NCI-H2227 treated with DMSO at 0.1 percent for 48 hours (cell line): ENCODE results near the gene UTY.

Source experiments
- DNase-seq: peaks from one replicate; lab custom pipeline; 2025; lab: John Stamatoyannopoulos, UW

The UTY gene

GRCh38 chrY:13415556-13415955 lies 64.3 kb downstream of the UTY start:
- DNase-seq, result no peak

DNA sequence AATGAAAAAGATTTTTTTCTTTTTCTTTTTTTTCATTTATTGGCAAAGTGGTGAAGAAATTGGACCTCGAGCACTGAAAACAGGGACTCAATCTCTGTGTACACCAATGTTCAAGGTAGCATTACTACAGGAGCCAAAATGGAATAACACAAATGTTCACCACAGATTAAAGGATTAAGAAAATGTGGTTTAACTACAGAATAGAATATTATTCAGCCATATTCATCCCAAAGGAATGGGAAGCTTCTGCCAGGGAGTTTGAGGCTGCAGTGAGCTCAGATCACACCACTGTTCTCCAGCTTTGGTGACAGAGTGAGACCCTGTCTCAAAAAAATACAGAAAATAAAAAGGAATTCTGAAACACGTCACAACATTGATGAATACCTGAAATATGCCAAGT lies 81.0 kb downstream of the UTY start:
- no peak for DNase-seq

- DNase-seq, result no peak
These were observed 98.6 kb downstream of the UTY start for GRCh38 chrY:13381110-13381683.

- DNase-seq, result no peak
These were observed 108.7 kb downstream of the UTY start for GRCh38 chrY:13370868-13371800.

- no peak for DNase-seq
These were observed 109.6 kb downstream of the UTY start for GRCh38 chrY:13370245-13370644.

GRCh38 chrY:13368513-13368845 lies 111.4 kb downstream of the UTY start:
- DNase-seq, result no peak

DNA sequence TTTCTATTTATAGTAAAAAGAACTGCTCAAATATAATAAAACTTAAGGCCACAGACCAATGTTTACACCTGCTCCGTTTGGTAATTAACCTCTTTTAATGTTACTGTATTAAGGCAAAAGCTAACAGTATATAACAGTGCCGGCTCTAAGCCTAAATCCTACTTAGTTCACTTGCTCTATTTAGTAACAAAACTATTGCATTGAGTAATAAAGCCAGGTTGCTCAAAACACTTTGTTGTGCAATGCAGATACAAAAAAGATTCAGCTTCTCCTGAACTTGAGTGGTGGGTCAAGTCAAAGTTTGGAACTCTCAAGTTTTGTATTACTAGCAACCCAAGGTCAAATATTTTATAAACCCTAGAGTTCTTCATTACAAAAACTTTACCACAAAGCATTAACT lies 116.2 kb downstream of the UTY start:
- no peak for DNase-seq

DNA sequence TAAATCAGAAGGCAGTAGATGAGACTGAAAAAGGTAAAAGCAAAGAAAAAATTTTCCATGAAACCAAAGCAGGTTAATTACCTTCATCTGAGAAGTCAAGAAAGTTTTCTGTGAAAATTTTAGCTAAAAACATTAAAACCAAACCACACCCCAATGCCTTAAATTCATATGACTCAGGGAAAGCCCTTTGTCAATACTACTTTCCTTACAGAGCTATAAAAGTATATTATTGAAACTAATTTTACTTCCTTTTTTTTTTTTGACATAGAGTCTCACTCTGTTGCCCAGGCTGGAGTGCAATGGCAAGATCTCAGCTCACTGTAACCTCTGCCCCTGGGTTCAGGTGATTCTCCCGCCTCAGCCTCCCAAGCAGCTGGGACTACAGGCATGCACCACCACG lies 117.2 kb downstream of the UTY start:
- no peak for DNase-seq

GRCh38 chrY:13361656-13362636 lies 117.9 kb downstream of the UTY start:
- no peak for DNase-seq

DNA sequence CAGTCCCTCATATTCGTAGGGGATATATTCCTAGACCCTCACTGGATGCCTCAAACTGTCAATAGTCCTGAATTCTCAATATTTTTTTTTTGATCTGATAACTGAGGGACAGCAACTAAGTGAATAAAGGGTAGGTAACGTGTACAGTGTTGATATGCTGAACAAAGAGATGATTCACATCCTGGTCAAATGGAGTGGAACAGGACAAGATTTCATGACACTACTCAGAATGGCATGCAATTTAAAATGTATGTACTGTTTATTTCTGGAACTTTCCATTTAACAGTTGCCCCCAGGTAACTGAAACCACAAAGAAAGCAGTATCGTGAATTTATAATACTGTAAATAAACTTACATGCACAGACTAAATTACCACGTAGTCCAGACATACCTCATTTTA lies 128.4 kb downstream of the UTY start:
- no peak for DNase-seq

DNA sequence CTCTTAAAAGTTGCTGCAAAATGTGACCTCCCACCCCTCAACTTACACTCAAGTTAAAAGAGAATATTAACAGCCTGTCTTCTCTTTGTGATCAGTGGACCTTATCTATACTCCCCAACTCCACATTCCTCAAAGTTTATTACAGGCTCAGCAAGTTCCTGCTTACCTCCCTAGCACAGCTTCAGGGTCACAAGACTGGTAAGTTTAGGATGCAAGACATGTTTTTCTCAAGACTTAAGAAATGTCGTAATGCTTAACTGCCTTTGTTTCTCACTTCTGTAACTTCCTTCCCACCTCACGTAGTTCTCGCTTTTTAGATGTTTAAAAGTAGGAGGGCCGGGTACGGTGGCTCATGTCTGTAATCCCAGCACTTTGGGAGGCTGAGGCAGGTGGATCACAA lies 132.7 kb downstream of the UTY start:
- no peak for DNase-seq

DNA sequence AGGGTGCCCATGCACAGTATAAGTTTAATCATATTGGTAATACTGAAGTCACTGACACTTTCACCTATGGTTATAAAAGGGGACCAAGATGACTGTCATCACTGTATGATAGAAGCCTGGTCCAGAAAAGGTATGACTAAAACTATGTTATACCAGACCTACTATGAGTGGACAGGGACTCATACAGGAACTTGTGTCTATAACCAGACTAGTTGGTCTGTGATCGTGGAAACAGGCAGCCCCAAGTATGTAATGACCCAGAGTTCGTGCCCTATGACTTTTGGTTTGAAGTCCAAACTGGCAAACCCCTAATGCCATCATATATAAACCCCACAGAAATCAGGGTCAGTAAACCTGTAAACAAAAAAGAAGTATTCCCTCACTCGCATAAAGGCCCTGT lies 134.3 kb downstream of the UTY start:
- no peak for DNase-seq

- DNase-seq, result no peak
These were observed 136.4 kb downstream of the UTY start for GRCh38 chrY:13343307-13343946.

- no peak for DNase-seq
These were observed 139.9 kb downstream of the UTY start for GRCh38 chrY:13339939-13340338.

GRCh38 chrY:13339381-13339780 lies 140.5 kb downstream of the UTY start:
- no peak for DNase-seq

GRCh38 chrY:13338711-13339110 lies 141.1 kb downstream of the UTY start:
- DNase-seq, result no peak

DNA sequence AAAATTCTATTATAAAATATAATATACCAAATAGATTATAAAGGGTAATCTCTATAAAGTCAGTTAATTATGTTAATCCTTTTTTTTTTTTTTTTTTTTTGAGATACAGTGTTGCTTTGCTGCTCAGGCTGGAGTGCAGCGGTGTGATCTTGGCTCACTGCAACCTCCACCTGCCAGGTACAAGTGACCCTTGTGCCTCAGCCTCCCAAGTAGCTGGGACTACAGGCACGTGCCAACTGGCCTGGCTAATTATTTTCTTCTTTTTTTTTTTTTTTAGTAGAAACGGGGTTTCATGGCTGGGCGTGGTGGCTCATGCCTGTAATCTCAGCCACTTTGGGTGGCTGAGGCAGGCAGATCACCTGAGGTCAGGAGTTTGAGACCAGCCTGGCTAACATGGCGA lies 141.9 kb downstream of the UTY start:
- no peak for DNase-seq

- no peak for DNase-seq
These were observed 146.0 kb downstream of the UTY start for GRCh38 chrY:13333791-13334190.

- no peak for DNase-seq
These were observed 149.2 kb downstream of the UTY start for GRCh38 chrY:13330651-13331050.

DNA sequence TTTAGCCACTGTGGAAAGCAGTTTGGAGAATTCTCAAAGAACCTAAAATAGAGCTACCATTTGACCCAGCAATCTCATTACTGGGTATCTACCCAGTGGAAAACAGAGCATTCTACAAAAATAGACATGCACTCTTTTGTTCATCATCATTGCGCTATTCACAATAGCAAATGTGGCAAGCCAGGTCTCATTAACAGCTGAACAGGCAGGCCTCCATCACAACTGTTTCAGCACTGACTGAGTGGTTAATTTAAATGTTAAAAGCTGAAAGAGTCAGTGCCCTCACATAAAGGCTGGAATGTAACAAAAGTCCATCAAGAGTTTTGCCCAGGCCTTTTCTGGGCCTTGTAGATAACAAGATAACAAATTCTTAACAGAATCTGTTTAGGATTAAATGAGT lies 166.9 kb downstream of the UTY start:
- DNase-seq, result no peak

DNA sequence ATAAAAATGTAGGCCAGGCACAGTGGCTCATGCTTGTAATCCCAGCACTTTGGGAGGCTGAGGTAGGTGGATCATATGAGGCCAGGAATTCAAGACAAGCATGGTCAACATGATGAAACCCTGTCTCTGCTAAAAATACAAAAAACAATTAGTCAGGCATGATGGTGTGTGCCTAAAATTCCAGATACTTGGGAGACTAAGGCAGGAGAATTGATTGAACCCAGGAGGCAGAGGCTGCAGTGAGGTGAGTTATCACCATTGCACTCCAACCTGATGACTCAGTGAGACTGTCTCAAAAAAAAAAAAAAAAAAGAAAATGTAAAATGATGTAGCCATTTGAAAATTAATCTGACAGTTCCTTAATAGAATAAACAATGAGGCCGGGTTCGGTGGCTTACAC lies 171.9 kb downstream of the UTY start:
- DNase-seq, result no peak

- no peak for DNase-seq
These were observed 179.0 kb downstream of the UTY start for GRCh38 chrY:13300795-13301194.
